LNCaP clone FGC (cell line): Measurements from ENCODE around the gene CHGA.

Experiments used
- DNase-seq: peaks from one replicate; pipeline ENCODE4 v3.0.0-alpha.2; 2011; ENCODE audit warnings: low read depth
- H3K4me3 ChIP-seq: 2 replicates; pipeline ENCODE4 v1.5.1; 2011; ENCODE audit warnings: mild to moderate bottlenecking, low read depth, low read length, control low read depth
- CTCF ChIP-seq: IDR thresholded peaks from 2 replicates; pipeline ENCODE4 v1.5.1; 2012; ENCODE audit warnings: mild to moderate bottlenecking; ENCODE audit not compliant: control insufficient read depth, insufficient read depth; ENCODE audit errors: extremely low read depth

Gene CHGA

GRCh38 chr14:92884410-92884809, 38.5 kb upstream of the CHGA start:
- no peak for TF ChIP-seq CTCF
- no peak overlapping the region for H3K4me3 ChIP-seq
- no peak for DNase-seq

- no peak for TF ChIP-seq CTCF
- no peak overlapping the region for H3K4me3 ChIP-seq
- DNase-seq: no peak
Observed at GRCh38 chr14:92885279-92886061, 37.5 kb upstream of the CHGA start.

- DNase-seq: no peak
- no peak overlapping the region for H3K4me3 ChIP-seq
- no peak for TF ChIP-seq CTCF
Observed at GRCh38 chr14:92886337-92886736, 36.6 kb upstream of the CHGA start.

GRCh38 chr14:92887157-92887556, 35.8 kb upstream of the CHGA start:
- no peak for DNase-seq

GRCh38 chr14:92888896-92889295, 34.1 kb upstream of the CHGA start:
- no peak overlapping the region for H3K4me3 ChIP-seq
- DNase-seq: no peak
- TF ChIP-seq CTCF: no peak

More at GRCh38 chr14:92887157-92887556, 35.8 kb upstream of the CHGA start:
- no peak for TF ChIP-seq CTCF
- no peak overlapping the region for H3K4me3 ChIP-seq

- DNase-seq: no peak
- no peak for TF ChIP-seq CTCF
- H3K4me3 ChIP-seq: no peak overlapping the region
Observed at GRCh38 chr14:92890830-92891588, 31.9 kb upstream of the CHGA start.
